AG10803 (cell line): Measurements from ENCODE around the gene C19orf81.
"Not testable (repeated sequence)": the region's sequence is repeated elsewhere in the genome, so short reads cannot be mapped to it uniquely, and the experiment has no call there.

Experiments used
- DNase-seq: peaks from one replicate; pipeline ENCODE4 v3.0.0; 2010; ENCODE audit warnings: low read depth
- H3K4me3 ChIP-seq: 2 replicates; pipeline ENCODE4 v1.5.1; 2011; ENCODE audit warnings: mild to moderate bottlenecking, low read length, control low read depth
- TF ChIP-seq, protein P1 (sequence below): conservative IDR thresholded peaks from 2 replicates; pipeline ENCODE4 v1.5.1; 2011; ENCODE audit warnings: mild to moderate bottlenecking, low read length, control low read depth, inconsistent platforms

The C19orf81 gene

DNA sequence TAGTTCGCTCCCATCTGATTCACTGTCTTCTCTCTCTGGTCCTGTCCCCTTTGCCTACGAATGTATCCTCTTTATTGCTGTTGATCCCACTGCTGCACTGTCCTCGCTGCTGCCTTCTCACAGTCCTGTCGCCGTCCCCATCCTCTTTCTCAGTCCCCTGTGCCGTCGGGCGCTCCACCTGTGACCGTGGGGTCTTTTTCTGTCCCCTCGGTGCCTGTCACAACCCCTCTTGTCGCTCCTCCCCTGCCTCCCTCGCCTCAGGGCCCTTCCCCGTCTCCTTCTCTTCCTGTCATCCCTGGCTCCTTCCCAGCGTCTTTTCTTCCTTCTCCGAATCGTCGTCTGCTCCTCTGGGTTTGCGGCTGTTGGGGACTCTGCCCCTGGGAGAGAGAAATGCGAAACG, 41.9 kb upstream of the C19orf81 start:
- H3K4me3 ChIP-seq = no peak overlapping the region
- no peak for DNase-seq
- TF ChIP-seq, protein P1, sequence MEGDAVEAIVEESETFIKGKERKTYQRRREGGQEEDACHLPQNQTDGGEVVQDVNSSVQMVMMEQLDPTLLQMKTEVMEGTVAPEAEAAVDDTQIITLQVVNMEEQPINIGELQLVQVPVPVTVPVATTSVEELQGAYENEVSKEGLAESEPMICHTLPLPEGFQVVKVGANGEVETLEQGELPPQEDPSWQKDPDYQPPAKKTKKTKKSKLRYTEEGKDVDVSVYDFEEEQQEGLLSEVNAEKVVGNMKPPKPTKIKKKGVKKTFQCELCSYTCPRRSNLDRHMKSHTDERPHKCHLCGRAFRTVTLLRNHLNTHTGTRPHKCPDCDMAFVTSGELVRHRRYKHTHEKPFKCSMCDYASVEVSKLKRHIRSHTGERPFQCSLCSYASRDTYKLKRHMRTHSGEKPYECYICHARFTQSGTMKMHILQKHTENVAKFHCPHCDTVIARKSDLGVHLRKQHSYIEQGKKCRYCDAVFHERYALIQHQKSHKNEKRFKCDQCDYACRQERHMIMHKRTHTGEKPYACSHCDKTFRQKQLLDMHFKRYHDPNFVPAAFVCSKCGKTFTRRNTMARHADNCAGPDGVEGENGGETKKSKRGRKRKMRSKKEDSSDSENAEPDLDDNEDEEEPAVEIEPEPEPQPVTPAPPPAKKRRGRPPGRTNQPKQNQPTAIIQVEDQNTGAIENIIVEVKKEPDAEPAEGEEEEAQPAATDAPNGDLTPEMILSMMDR = no peak

DNA sequence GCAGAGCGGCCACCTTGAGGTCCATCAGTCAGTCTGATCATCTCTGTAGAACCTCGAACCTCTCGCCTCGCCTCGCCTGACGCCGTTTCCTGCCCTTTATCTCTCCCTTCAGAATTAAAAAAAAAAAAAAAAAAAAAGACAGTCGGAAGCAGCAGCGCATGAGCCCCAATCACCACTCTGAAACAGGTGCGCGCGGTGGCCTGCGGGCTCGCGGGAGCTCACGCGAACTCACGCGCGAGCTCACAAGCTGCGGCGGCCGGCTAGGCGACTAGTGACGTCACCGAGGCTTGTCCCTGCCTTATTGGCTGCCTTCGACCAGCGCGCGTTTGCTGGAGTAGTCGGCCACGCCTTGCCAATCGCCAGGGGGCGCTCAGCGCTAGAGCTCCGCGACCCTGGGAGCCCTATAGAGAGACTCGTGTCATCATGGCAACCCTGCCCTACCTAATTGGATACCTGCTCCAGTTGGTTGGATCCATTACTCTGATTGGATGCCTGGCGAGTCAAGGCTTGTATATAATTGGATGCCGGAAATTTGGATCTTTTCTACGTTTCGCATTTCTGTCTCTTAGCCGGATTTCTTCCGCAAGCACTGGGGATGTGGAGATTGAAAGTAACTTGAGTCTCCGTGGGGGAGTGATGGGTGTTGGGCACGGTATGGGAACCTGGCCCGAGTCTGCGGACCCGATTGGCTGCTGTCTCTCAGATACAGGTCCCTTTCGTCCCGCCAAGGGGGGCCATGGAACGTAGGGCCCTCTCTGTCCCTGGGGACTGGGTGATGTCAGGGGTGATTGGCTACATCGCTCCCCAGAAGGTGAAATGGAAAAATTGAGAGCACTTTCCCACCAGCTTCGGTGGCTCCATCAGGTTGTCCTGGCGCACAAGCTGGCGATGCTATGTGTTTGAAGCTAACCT, 41.1 kb upstream of the C19orf81 start:
- H3K4me3 ChIP-seq = no peak overlapping the region
- DNase-seq = peak; percentile 48
- TF ChIP-seq, protein P1 = peak; percentile 36

DNA sequence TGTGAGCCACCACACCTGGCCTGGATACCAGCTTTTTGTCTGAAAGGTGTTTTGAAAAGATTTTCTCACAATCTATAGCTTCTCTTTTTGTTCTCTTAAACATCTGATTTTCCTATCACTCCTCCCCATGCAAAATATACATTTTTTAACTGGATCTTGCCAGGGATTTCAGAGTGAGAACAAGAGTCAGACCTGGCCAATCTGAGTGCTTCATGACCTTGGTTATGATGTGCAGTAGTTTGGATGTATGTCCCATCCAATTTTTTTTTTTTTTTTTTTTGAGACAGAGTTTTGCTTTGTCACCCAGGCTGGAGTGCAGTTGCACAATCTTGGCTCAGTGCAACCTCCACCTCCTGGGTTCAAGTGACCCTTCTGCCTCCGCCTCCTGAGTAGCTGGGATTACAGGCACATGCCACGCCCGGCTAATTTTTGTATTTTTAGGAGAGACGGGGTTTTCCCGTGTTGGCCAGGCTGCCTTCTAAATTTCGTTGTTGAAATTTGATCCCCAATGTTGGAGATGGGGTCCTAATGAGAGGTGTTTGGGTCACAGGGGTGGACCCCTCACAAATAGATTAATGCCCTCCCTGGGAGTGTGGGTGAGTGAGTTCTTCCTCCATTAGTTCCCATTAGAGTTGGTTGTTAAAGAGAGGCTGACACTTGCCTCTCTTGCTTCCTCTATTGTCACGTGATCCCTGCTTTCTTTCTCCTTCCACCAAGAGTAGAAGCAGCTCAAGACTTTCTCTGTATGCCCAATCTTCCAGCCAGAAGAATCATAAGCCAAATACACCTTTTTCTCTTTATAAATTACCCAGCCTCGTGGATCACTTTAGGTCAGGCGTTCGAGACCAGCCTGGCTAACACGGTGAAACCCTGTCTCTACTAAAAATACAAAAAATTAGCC, 36.5 kb upstream of the C19orf81 start:
- DNase-seq, H3K4me3 ChIP-seq: not testable (repeated sequence)

DNA sequence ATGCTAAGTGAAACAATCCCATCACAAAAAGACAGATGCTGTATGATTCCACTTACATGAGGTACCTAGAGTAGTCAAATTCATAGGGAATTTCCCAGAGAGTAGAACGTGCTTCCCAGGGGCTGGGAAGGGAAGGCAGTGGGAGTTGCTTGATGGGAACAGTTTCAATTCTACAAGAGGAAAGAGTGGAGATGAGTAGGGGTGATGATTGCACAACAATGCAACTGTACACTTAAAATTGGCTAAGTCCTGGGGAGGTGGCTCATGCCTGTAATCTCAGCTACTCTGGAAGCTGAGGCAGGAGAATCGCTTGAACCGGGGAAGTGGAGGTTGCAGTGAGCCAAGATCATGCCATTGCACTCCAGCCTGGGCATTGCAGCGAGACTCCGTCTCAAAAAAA, 30.9 kb upstream of the C19orf81 start:
- not testable (repeated sequence) for DNase-seq, H3K4me3 ChIP-seq

DNA sequence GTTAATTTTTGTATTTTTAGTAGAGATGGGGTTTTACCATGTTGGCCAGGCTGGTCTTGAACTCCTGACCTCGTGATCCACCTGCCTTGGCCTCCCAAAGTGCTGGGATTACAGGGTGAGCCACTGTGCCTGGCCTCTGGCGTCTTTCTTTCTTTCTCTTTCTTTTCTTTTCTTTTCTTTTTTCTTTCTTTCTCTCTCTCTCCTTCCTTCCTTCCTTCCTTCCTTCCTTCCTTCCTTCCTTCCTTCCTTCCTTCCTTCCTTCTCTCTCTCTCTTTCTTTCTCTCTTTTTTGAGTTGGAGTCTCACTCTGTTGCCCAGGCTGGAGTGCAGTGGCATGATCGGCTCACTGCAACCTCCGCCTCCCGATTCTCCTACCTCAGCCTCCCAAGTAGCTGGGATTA, 30.1 kb upstream of the C19orf81 start:
- not testable (repeated sequence) for H3K4me3 ChIP-seq, DNase-seq

DNA sequence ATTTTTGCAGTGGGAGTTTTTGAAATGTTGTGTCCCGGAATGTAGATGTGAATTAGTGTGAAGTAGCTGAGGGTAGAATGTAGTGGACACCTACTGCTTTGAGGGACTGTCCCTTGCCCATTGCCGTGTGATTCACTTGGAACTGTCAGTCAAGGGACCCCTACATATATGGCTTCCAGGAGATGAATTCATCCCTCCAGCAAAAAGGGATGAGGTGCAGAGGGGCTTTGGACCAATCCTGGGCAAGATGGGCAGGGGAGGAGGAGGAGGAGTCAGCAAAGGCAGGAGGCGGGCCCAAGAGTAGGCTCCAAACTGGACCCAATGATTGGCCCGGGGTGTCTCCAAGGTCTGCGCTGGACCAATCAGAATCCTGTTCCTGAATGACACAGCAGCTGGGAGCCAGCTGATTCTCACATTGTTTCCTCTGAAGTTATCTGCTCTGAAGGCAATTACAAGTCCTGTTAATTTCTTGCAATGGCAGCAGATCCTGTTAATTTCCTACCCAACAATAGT, 28.8 kb upstream of the C19orf81 start:
- not testable (repeated sequence) for DNase-seq, H3K4me3 ChIP-seq

DNA sequence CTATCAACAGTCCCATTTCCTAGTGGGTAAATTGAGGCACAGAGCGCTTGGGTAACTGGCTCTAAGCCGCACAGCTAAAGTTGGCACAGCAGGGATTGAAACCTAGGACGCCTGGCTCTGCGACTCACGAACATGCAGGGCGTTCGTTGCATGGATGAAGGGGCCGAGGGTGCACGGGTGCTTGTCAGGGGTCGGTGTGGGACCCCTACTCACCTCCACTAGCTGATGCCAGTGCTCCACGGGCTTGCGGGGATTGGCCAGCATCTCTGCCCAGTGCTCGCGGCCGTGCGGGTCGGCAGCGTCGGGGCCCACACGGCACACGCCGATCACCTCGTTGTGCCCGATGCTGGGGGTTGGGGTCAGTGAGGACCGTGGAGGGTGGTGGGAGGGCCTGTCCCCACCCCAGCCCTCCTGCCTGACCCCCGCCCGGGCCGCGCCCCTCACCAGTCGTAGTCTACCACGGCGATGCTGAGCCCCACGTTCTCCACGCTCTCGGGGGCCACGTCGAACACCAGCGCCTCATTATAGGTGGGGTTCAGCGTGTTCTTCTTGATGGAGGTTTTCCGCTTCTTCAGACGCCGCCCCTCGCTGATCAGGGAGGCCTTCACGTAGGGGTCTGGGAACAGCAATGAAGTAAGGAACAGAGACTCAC, 24.2 kb upstream of the C19orf81 start:
- TF ChIP-seq, protein P1 = no peak

DNA sequence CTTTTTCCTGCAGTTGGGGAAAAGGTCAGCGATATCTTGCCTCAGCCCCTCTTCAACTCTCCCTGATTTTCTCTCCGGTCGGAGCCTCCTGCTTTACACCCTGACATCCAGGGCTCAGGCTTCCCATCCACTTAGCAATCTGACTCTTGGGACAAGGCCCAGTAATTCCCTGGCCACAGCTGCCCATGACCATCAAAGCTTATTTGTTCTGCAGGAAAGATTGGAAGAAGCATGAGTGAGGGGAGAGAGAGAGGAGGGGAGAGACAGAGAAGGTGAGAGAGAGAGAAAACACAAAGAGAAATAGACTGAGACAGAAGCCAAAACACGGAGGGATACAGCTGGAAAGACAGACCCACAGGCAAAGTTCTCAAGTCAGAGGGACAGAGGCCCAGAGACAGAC, 23.2 kb upstream of the C19orf81 start:
- no peak for DNase-seq
- TF ChIP-seq, protein P1 = no peak
- no peak overlapping the region for H3K4me3 ChIP-seq

More for the DNA sequence above, 24.2 kb upstream of the C19orf81 start:
- DNase-seq = no peak
- no peak overlapping the region for H3K4me3 ChIP-seq
